ENCODE measurements around the gene DTNB.

DTNB gene

DNA sequence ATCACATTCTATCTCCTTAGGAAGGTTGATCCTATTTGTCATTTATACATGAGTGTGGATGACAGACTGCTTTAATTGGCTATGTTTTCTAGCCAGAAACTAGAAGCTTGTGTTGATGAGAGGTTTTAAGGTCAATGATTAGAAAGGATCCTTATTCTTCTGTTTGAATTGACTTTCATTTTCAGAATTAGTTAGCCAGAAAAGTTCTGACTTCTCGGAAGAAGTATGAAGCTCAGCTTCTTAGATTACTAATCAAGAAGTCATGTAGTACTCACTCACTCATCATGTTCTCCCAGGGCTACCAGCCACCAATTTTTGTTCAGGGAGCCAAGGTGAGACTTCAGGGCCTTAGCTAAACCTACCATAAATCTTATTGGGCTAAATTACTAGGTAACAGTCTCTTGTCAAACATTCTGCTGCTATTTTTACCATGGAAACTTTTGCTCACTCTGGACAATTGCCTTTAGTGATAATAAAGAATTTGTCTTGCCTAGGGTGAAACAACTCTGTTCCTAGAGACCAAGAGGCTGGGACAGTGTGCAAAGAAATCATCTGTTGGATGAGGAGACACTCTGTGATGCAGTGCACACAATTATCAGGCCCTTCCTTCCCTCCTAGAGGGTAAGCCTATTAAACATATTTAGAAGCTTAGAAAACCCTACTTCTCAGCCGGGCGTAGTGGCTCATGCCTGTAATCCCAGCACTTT, 220.0 kb downstream of the DTNB start:
- H3K4me2 ChIP-seq: no peak overlapping the region
- no peaks in the 10 kb centered on the region for H3K9me3 ChIP-seq (replicated peaks in 1 of 11)

DNA sequence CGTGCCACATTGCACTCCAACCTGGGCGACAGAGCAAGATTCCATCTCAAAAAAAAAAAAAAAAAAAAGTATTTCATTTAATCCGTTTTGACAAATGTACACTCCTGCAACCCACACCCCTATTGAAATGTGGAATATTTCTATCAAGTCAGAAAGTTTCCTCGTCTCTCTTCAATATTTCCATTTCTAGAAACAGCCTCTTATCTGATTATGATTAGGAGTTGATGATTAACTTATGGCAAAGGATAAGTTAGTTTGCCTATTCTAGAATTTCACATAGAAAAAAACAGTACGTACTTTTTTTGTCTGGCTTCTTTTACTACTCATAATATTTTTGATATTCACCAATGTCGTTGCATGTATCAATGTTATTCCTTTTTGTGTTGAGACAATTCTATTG, 224.6 kb downstream of the DTNB start:
- no peaks in the 10 kb centered on the region for H3K27me3 ChIP-seq
- peaks cover 5 to 12% (median 10%) of the 10 kb centered on the region in 10 experiments; a peak in 15 of 20 replicates for H3K4me1 ChIP-seq
- H3K4me2 ChIP-seq: peak overlapping the region in 6 of 11 experiments; percentile 29 to 67 (median 58); a peak in 5 of 22 replicates
- H3K27ac ChIP-seq: no peak overlapping the region
- H3K36me3 ChIP-seq: peaks cover 0 to 20% (median 9%) of the 10 kb centered on the region in 11 experiments; a peak in 12 of 22 replicates
- no peak overlapping the region for H3K9ac ChIP-seq
- H4K20me1 ChIP-seq: no peaks in the 10 kb centered on the region
- TF ChIP-seq Cebpa-rat (IDR thresholded peaks at IDR 0.05): no peak
- no peak overlapping the region for H3K4me3 ChIP-seq
- no peaks in the 10 kb centered on the region for H3K9me3 ChIP-seq (replicated peaks in 1 of 11)

More for the DNA sequence above, 220.0 kb downstream of the DTNB start:
- peaks cover under 1 to 5% (median 3%) of the 10 kb centered on the region in 10 experiments; a peak in 14 of 20 replicates for H3K4me1 ChIP-seq
- H4K20me1 ChIP-seq: no peaks in the 10 kb centered on the region
- H3K4me3 ChIP-seq: no peak overlapping the region
- H3K27ac ChIP-seq: no peak overlapping the region
- H3K9ac ChIP-seq: no peak overlapping the region
- H3K27me3 ChIP-seq: no peaks in the 10 kb centered on the region
- peaks cover 0 to 20% (median 9%) of the 10 kb centered on the region in 11 experiments; a peak in 12 of 22 replicates for H3K36me3 ChIP-seq
- TF ChIP-seq Cebpa-rat (IDR thresholded peaks at IDR 0.05): no peak

DNA sequence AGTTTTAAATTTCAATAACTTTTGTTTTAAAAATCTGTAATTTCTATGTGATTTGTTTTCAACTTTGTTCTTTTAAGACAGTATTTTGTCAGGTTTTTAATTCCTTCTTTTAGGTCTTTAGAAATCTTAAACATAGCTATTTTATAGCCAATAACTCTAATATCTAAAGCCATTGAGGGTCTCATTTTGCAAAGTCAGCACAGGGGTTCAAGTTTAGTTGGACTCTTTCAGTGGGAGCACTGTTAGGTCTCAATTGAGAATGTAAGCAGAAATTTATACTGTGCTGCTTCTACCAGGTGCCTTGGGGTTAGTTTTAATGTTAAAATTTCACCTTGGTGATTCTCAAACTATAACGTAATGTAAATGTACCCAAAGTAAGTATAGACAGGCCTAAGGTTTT, 226.4 kb downstream of the DTNB start:
- Histone ChIP-seq H3K9me3 (replicated peaks in 1 of 11) (no peaks in the 10 kb centered on the region), H3K4me3 (no peak overlapping the region), H4K20me1 (no peaks in the 10 kb centered on the region), H3K9ac (no peak overlapping the region), H3K27ac (no peak overlapping the region), H3K27me3 (no peaks in the 10 kb centered on the region), H3K4me1 (peaks cover 5 to 12% (median 10%) of the 10 kb centered on the region in 10 experiments; a peak in 15 of 20 replicates), H3K36me3 (peaks cover 0 to 20% (median 9%) of the 10 kb centered on the region in 11 experiments; a peak in 12 of 22 replicates), H3K4me2 (no peak overlapping the region)
- no peak for TF ChIP-seq Cebpa-rat (IDR thresholded peaks at IDR 0.05)

- no peak for TF ChIP-seq Cebpa-rat (IDR thresholded peaks at IDR 0.05)
- no peaks in the 10 kb centered on the region for H4K20me1 ChIP-seq
- H3K4me3 ChIP-seq: no peak overlapping the region
- no peak overlapping the region for H3K4me2 ChIP-seq
- no peak overlapping the region for H3K27ac ChIP-seq
- H3K9me3 ChIP-seq (replicated peaks in 1 of 11): no peaks in the 10 kb centered on the region
- H3K4me1 ChIP-seq: peaks cover 5 to 12% (median 10%) of the 10 kb centered on the region in 10 experiments; a peak in 15 of 20 replicates
- H3K9ac ChIP-seq: no peak overlapping the region
- no peaks in the 10 kb centered on the region for H3K27me3 ChIP-seq
- H3K36me3 ChIP-seq: peaks cover 0 to 19% (median 5%) of the 10 kb centered on the region in 11 experiments; a peak in 11 of 22 replicates
These were observed 227.3 kb downstream of the DTNB start for GRCh38 chr2:25446122-25446521.

DNA sequence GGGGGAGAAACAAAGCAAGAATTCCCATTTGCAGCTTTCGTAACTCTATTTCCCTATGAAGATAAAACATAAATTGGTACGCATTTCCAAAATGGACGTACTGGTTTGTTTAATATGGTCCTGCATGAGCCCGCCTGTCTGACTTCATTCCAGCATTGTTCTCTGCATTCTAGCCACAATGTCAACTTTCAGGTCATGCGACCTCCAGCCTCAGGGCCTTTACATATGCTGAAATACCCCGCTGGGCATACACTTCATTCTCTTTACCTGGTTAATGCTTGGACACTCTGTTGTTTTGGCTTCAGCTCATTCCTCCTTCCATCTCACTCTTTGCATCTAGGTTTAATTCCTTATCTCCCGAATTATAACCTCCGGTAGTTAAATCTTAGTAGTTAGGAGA, 227.9 kb downstream of the DTNB start:
- peaks cover 0 to 12% (median 0%) of the 10 kb centered on the region in 11 experiments; a peak in 5 of 22 replicates for H3K36me3 ChIP-seq
- no peaks in the 10 kb centered on the region for H4K20me1 ChIP-seq
- H3K27ac ChIP-seq: no peak overlapping the region
- no peak overlapping the region for H3K9ac ChIP-seq
- no peaks in the 10 kb centered on the region for H3K27me3 ChIP-seq
- no peak overlapping the region for H3K4me2 ChIP-seq
- no peaks in the 10 kb centered on the region for H3K9me3 ChIP-seq (replicated peaks in 1 of 11)
- TF ChIP-seq Cebpa-rat (IDR thresholded peaks at IDR 0.05): no peak
- H3K4me1 ChIP-seq: peaks cover 5 to 12% (median 10%) of the 10 kb centered on the region in 10 experiments; a peak in 15 of 20 replicates
- no peak overlapping the region for H3K4me3 ChIP-seq

DNA sequence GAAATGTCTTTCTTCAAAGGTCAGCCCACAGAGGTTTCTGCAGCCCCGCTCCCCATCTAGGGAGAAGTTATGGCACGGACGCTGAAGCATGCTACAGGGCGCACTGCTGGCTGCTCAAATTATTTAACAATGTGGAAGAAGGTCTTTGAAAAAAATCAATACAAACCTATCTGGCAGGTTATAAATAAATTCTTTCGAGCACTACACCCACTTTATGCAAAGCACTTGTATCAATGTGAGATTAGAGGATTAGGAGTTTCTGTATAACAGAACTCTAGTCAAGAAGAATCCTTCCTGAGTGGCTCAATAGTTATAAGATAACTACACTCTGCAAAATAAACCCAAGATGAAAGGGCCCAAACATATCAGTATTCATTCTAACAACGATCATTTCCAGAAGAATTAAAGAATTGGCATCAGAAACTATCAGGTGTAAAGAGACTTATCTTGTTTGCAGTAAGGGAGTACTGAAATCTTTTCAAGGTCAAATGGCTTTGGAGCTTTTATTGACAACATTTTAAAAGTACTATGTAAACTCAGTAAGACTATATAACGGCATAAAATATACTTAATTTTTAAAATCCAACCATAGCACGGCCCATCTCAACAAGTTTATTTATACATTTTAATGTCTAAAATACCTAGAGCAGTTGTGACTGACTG, 228.6 kb downstream of the DTNB start:
- Histone ChIP-seq H3K4me1 (peaks cover 5 to 12% (median 10%) of the 10 kb centered on the region in 10 experiments; a peak in 15 of 20 replicates), H3K27me3 (no peaks in the 10 kb centered on the region), H3K4me3 (no peak overlapping the region), H4K20me1 (no peaks in the 10 kb centered on the region), H3K9me3 (replicated peaks in 1 of 11) (no peaks in the 10 kb centered on the region), H3K27ac (no peak overlapping the region), H3K36me3 (peaks cover 0 to 10% (median 0%) of the 10 kb centered on the region in 11 experiments; a peak in 5 of 22 replicates), H3K4me2 (no peak overlapping the region), H3K9ac (no peak overlapping the region)
- TF ChIP-seq Cebpa-rat (IDR thresholded peaks at IDR 0.05): no peak

- H3K27ac ChIP-seq: no peak overlapping the region
- H3K4me3 ChIP-seq: no peak overlapping the region
- no peaks in the 10 kb centered on the region for H3K27me3 ChIP-seq
- no peaks in the 10 kb centered on the region for H3K9me3 ChIP-seq (replicated peaks in 1 of 11)
- no peak overlapping the region for H3K4me2 ChIP-seq
- H3K9ac ChIP-seq: no peak overlapping the region
- no peak for TF ChIP-seq Cebpa-rat (IDR thresholded peaks at IDR 0.05)
- H3K4me1 ChIP-seq: peaks cover 5 to 12% (median 10%) of the 10 kb centered on the region in 10 experiments; a peak in 15 of 20 replicates
- 0 out of 22 replicates have a peak, but pooled peaks cover 0 to under 1% (median 0%) of the 10 kb centered on the region in 11 experiments for H3K36me3 ChIP-seq
- H4K20me1 ChIP-seq: no peaks in the 10 kb centered on the region
These were observed 229.6 kb downstream of the DTNB start for GRCh38 chr2:25443766-25444165.

DNA sequence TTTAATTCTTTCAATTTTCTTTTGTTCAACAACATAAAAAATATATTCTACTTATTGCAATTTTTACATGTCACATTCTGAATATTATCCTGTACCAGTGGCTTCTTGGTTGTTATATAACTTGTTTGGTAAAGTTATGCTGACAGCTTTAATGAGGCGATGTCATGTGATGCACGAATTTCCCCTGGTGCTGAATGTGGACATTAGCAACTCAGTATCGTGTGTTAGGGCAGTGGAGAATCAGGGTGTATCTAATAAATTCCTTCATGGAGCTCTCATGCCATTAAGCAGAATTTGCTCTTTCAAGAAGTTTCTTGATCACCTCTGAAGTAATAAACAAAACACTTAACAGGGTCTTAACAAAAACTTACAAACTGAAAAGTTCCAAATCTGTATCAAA, 232.0 kb downstream of the DTNB start:
- no peaks in the 10 kb centered on the region for H4K20me1 ChIP-seq
- H3K4me3 ChIP-seq: no peak overlapping the region
- H3K4me2 ChIP-seq: no peak overlapping the region
- H3K9ac ChIP-seq: no peak overlapping the region
- peaks cover 0 to 4% (median under 1%) of the 10 kb centered on the region in 11 experiments; a peak in 7 of 22 replicates for H3K36me3 ChIP-seq
- TF ChIP-seq Cebpa-rat (IDR thresholded peaks at IDR 0.05): no peak
- H3K27me3 ChIP-seq: no peaks in the 10 kb centered on the region
- peaks cover 0 to 2% (median 0%) of the 10 kb centered on the region in 11 experiments; a peak in 3 of 22 replicates for H3K9me3 ChIP-seq (replicated peaks in 1 of 11)
- no peak overlapping the region for H3K27ac ChIP-seq
- H3K4me1 ChIP-seq: peaks cover 0 to 4% (median 0%) of the 10 kb centered on the region in 10 experiments; a peak in 2 of 20 replicates

DNA sequence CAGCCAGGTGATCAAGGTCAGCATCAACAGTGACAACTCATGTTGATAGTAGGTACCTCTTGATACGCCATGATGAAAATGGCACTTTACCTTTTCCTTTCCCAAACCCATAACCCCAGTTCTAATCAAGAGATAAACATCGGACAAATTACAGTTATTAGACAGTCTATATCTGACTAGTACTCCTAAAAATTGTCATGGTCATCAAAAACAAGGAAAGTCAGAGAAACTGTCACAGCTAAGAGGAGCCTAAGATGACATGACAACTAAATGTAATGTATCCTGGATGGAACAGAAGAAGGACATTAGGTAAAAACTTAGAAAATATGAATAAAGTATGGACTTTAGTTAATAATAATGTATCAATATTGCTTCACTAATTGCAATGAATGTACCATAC, 234.6 kb downstream of the DTNB start:
- no peak overlapping the region for H3K4me3 ChIP-seq
- no peaks in the 10 kb centered on the region for H4K20me1 ChIP-seq
- H3K27ac ChIP-seq: no peak overlapping the region
- TF ChIP-seq Cebpa-rat (IDR thresholded peaks at IDR 0.05): no peak
- peaks cover 0 to 4% (median 0%) of the 10 kb centered on the region in 10 experiments; a peak in 2 of 20 replicates for H3K4me1 ChIP-seq
- H3K4me2 ChIP-seq: no peak overlapping the region
- no peak overlapping the region for H3K9ac ChIP-seq
- H3K36me3 ChIP-seq: peaks cover 0 to 19% (median 15%) of the 10 kb centered on the region in 11 experiments; a peak in 15 of 22 replicates
- H3K9me3 ChIP-seq (replicated peaks in 1 of 11): peaks cover 8 to 17% (median 15%) of the 10 kb centered on the region in 11 experiments; a peak in 19 of 22 replicates
- no peaks in the 10 kb centered on the region for H3K27me3 ChIP-seq
